ENCODE measurements around the gene CLMP.
"Not testable (repeated sequence)": the region's sequence is repeated elsewhere in the genome, so short reads cannot be mapped to it uniquely, and the experiment has no call there.

The CLMP gene

GRCh38 chr11:123073343-123074057, 121.5 kb downstream of the CLMP start:
- no peak for DNase-seq

DNA sequence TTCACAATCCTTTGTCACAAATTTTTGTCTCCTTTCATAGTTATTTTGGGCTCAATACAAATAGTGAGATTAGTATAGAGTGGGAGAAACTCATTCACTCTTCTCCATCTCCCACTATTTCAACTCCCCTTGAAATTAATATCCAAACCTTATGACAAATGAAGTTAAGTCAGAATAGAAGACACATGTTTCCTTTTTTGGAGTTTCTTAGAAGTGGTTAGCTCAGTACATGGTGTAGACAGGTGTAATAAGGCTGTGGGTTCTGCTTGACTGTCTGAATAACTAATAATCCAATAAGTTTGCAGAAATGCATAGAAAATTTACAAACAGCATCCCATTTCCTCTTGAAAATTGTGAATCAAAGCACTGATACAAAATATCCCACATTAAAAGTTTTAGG, 122.3 kb downstream of the CLMP start:
- no peak for DNase-seq

- no peak for DNase-seq
Measured at GRCh38 chr11:123072332-123072761, 122.7 kb downstream of the CLMP start.

DNA sequence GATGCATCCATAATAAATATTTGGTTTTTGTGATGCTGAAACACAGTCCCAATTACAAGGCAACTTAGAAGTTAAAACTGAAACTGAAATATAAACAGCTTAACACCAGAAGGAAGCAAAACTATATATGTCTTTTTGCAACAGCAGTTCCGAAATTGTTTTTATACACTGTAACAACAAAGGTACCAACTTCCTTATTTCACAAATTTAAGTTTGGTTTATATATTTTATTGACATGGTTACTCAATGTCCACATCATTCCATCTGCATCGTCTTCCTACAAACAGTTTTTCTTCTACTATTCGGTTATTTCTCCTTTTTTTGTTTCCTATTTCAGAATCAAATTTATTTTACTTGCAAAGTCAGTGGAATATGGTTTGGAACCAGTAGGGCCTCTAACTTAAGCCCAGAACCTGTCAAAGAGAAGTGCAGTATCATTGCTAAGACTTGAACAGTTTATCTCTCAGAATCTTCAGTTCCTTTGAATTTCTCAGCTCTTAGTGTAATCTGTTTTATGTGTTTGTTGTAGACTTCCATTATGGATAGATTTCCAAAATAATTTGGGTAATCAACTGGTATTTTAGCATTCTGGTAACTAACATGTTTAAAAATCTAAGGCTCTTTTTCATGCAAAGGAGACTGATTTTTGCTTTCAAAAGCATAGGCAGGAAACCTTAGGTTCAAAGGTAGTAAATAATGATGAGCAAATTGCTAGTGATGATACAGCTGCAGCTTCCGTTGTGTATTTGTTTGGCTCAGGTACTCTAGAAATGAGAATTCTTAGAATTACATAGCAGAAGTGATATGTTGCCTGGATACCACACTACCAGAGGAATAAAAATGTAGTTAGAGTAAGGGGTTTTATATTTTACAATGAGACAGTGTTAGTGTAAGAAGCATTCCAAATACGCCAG, 124.9 kb downstream of the CLMP start:
- no peak for DNase-seq

DNA sequence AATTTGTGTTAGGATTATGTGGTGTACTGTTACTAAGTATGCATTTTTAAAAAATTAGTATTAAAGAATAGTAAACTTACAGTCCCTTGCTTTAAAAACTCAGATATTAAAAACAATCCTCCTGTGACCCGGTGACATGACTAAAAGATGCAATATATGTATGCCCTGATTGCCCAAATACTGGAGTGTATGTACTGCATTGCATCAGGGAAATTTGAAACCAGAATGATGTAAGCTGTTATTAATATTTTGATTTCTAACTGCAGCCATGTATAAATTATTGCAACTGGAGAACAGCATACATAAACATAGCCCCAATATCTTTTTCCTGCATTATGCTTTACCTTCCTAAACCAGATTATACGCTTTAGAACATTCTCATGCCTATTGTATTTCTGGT, 129.4 kb downstream of the CLMP start:
- peak; percentile 22 for DNase-seq

- no peak for DNase-seq
Measured at GRCh38 chr11:123063826-123064657, 131.0 kb downstream of the CLMP start.

DNA sequence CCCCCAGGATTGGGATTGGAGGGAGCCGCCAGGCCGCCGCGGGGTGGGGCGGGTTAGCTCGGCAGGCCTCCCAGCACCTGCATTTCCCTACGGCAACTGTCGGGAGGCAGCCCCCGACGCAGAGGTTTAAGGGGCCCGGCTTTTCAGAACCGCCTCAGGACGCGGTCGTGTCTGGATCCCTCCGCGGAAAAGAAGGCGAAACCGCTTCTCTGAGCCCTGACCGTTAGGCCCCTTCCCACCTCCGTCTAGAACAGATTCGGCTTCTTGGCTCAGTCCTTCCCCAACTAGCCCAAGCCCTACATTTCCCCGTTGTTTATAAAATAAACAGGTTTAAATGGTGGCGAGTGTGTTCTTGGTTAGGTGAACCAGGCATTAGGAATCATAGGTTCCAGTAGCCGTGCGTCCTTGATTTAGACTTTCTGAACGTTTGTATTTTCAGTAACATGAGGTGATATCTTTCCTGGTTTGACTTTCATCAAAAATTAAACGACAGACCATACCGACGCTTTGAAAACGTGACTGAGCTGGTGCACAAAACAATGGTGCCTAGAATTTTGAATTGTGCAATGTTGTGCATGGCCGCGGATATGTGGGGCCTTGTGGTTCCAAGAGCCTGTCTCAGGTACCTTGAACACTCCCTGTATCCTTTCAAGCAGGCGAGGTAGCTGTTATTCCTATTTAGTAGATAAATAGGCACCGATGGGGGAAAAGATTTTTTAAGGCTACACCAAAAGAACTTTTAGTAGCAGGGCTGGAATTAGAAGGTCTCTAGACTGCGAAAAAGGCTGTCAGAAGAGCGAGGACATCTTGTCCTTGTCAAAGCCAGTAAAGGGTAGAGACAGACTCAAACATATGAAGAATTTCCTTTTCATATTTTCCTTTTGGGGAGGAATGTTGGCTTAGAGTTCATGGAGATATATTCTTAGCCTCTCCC, 131.9 kb downstream of the CLMP start:
- peak; percentile 21 for DNase-seq

DNA sequence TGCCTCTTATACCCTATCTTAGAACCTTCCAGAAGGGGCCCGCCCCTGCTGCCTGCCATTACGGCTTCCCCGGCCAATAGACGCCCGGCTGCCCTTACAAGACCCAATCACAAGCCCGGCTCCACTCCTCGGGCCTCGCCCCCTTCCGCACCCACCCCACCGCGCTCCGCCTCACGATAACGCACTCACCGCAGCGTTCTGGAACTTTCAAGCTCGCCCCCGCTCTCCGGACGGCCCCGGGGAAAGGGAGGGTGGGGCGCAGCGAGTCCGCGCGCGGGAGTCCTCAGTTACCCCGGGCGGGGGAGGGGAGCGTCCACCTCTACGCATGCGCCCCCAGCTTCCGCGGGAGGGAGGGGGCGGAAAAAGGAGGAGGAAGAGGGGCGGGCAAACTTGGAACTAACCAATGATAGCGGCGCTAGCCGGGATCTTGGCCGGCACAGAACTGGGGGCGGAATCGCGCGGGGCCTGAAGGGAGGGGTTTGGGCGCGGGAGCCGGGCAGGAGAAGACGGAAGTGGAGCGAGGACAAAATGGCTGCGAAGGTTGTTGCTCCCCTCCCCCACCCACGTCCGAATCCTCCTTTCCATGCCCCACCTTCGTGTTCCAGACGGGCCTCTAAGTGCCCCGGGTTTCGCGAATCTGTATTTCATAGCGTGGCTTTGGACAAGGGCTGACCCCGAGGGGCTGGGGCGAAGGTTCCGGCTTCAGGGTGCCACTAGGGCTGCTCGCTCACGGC, 132.7 kb downstream of the CLMP start:
- DNase-seq = peak; percentile 88

DNA sequence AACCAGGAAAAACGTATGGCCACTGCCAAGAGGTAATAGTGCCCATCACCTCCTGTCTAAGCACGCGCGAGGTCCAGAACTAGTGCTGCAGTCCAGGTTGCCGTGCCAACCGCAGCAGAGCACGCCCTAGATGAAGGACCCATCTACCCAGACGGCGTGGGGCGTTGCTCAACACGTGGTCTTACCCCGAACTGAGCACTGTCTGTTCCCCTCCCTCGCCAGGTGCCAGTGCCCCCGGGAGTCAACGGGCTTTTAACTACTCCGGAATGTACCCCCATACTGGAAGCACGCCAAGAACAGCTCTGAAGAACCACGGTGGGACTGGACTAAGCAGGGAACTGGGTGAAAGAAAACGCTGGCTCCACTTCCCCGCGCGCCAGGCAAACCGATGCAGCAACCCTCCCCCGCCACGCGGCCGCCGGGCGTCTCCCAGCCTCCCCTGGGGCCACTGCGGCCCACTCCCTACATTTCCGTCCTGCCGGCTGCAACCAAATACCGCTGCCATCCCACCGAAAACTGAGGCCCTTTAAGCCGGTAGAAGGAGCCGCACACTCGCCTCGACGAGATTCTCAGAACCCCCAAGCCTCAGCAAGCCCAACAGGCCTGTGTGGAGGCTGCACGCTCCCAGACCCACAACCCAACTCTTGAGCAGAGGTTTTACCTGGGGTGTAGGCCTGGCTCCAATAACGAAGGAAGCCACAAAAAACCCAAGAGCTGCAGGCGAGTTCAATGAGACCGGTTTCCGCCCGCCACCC, 133.5 kb downstream of the CLMP start, which contains the start of gene HSPA8:
Gene HSPA8 (minus strand): TSS at position 734 of the 755 bp plus-strand sequence. CDS start 812 bp downstream, outside the sequence.
- DNase-seq = no peak

DNA sequence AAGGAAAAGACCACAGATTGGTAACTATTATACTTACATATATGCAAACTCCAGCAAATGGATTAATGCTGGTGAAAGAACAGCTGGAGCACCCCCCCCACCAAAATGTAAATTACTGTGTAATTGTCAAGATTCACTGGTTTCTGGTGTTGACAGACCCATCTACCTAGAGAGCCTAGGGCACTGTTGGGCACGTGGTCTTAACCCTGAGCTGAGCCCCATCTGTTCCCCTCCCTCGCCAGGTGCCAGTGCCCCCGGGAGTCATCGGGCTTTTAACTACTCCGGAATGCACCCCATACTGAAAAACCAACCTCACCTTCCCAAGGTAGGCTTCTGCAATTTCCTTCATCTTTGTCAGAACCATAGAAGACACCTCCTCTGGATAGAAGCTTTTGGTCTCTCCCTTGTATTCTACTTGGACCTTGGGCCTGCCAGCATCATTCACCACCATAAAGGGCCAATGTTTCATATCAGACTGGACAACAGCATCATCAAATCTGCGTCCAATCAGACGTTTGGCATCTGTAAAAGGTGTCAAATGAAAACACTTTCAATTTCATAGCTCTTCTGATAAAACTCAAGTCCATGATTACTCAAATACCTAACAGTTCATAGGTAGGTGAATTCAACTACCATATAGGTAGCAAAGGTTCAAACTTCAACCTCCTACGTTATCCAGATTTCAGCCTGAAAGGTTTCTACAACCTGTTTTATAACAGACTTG, 134.6 kb downstream of the CLMP start:
- DNase-seq = peak; percentile 1

GRCh38 chr11:123059041-123059920, 135.8 kb downstream of the CLMP start:
- DNase-seq = not testable (repeated sequence)

- no peak for DNase-seq
Measured at GRCh38 chr11:123057661-123058305, 137.3 kb downstream of the CLMP start.

DNA sequence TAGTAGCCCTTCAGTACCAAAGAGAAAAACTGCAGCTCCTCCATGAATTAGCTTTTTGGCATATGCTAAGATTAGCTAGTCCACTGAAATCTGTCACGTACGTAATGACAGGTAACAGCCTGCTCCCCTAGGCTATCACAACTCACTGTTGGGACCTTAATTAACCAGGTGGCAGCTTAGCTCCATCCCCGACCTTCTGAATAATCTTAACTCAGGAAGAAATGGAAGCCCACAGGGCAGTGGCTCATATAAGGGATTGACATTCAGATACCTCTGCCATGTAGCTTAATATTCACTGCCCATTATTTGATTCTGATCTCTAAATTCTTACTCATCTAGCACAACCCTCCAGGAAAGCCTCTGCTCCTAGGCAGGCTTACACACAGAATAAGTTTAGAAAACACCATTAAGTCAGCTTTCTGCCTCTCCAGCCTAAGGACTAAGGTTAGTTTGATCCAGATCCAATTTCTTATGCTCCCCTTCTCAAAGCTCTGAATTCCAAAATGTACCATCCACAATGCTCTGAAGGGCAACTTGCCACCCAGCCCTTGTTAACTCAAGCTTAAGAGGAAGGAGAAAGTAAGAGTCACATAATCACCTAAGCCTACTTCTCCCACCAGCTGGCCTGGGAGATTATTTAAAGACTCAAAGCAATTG, 138.1 kb downstream of the CLMP start:
- no peak for DNase-seq

DNA sequence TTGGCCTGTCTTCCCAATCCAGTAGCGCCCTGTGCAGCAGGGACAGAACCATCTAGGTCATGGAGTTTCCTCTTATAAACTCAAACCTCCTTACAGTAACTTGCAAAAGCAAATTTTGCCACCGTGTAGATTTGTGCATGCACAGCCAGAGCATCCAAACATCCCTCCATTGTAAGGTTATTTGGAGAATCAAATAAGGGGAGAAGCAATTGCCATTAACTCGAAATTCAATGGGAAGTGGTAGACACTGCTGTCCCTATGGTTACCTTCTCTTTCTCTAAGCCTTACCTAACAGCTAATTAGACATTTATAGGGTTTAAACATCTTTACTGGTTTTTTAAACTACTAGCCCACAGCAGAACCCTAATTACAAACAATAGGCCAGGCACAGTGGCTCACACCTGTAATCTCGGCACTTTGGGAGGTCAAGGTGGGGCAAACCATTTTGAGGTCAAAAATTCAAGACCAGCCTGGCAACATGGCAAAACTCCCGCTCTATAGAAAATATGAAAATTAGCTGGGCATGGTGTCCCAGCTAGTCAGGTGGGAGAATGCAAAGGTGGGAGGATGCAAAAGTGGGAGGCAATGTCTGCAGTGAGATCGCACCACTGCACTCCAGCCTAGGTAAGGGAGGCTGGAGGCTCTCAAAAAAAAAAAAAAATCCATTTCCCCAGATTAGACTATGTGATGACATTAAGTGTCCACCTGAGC, 139.7 kb downstream of the CLMP start:
- no peak for DNase-seq

DNA sequence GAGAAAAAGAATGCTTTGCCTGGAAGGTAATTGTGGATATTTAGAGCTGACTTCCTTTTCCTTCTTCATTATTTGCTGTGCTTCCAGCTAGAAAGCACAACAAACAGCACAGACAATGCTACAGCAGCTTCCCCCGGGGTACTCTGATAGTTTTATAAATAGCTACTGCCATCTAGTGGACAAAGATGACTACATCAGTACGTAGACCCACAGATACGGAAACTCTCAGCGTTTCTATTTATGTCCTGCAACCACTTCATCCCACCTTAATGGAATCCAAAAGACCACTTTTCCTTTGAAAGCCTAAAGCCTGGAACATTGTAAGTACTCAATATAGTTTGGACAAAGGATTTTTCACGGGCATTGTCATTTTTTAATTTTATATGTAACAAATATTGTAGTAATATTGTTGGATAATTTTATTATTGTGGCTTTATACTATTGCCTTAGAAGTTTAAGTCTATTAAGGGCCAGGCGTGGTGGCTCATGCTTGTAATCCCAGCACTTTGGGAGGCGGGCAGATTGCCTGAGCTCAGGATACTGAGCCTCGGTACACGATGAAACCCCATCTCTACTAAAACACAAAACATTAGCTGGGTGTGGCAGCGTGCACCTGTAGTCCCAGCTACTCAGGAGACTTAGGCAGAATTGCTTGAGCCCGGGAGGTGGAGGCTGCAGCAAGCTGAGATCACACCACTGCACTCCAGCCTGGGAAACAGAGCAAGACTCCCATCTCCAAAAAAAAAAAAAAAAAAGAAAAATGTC, 140.6 kb downstream of the CLMP start:
- DNase-seq = peak; percentile 20

All from NCI-H1694 (cell line).